HG02840 (cell line): ENCODE measurements around the gene ZNF799.
"Not testable (repeated sequence)": the region's sequence is repeated elsewhere in the genome, so short reads cannot be mapped to it uniquely, and the experiment has no call there.

Source experiments
- ATAC-seq: cut with Tn5 transposase; IDR thresholded peaks from one replicate; pipeline ENCODE4 v1.9.1; 2021; ENCODE audit warnings: mild to moderate bottlenecking, moderate library complexity, moderate number of reproducible peaks; ENCODE audit not compliant: unreplicated experiment, low FRiP score

The ZNF799 gene

DNA sequence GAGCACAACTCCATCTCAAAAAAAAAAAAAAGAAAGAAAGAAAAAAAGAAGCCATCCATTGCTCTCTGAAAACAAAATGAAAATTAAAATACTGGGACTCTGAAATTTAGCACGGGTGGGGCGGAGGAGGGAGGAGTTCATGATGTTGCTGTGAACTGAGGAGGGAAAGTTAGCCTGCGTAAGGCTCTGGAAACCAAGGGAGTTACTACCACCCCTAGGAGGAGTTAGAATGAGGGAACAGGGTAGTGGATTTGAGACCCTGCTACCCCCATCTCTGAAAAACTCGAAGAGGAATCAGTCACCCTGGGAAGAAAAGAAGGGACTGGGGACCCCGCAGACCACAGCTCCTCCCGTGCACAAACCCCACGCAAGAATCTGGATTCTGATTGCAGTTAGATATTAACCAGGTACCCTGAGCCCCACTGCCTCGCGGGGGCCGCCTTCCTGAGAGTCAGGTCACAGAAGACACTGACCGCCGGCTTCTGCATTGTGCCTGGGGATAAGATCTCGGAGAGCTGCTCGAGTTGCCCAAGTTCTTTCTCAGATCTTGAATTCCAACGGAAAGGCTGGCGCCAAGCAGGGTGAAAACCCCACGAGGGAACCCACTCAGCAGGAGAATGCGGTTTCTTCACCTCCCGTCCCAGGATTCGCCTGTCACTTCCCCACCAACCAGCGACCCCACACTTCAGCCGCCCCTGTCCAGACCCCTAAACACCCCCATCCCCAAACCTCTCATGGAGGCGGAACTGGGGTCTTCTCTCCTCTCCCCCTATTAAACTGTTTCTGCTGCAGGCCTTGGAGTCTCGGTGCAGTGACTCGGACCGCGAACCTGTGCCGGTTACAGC is 36.5 kb downstream of the ZNF799 start:
- no peak for ATAC-seq

DNA sequence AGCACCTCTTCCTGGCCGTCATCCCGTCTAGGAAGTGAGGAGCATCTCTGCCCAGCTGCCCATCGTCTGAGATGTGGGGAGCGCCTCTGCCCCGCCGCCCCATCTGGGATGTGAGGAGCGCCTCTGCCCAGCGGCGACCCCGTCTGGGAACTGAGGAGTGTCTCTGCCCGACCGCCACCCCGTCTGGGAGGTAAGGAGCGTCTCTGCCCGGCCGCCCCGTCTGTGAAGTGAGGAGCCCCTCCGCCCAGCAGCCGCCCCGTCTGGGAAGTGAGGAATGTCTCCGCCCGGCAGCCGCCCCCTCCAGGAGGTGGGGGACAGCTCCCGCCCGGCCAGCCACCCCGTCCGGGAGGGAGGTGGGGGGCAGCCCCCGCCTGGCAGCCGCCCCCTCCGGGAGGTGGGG is 38.8 kb downstream of the ZNF799 start:
- not testable (repeated sequence) for ATAC-seq

DNA sequence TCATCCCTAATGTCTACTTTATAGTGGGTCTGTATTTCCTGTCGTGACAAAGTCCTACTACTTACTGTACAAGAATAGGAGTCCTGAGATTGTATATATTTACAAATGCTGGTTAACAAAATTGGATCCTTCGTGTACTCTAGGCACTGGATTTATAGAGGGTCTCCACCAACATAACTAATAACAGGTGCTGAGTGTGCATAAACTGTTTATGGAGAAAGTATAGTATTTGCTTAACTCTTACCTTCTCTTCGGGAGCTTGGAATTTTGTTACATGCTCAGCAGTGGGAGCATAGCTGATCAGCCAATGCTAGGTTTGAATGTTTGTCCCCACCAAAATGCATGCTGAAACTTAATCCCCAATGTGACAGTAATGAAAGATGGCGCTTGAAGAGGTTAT is 47.7 kb downstream of the ZNF799 start:
- no peak for ATAC-seq

DNA sequence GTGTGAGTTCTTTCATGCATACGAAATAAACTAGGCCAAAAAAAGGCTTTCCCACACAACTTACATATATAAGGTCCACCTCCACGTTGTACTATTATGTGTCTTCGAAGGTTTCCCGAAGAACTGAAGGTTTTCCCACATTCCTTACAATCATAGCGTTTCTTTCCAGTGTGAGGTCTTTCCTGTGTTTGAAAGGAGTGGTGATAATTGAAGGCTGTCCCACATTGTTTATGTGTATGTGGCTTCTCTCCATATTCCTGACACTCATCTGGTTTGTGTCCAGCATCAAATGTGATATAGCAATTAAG is 50.2 kb downstream of the ZNF799 start:
- ATAC-seq = no peak

DNA sequence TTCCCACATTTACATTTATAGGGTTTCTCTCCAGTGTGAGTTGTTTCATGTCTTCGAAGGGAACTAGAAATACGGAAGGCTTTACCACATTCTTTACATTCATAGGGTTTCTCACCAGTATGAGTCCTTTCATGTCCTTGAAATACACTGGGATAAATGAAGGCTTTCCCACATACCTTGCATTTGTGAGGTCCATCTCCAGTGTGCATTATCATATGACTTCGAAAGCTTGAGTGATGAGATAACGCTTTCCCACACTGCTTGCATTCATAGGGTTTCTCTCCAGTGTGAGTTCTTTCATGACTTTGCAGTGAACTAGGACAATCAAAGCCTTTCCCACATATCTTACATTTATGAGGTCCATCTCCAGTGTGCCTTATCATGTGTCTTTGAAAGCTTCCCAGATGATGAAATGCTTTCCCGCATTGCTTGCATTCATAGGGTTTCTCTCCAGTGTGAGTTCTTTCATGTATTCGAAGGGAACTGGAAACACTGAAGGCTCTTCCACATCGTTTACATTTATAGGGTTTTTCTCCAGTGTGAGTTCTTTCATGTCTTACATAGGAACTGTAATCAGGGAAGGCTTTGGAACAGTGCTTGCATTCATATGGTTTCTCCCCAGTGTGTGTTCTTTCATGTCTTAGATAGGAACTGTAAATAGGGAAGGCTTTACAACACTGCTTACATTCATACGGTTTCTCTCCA is 50.7 kb downstream of the ZNF799 start:
- no peak for ATAC-seq

DNA sequence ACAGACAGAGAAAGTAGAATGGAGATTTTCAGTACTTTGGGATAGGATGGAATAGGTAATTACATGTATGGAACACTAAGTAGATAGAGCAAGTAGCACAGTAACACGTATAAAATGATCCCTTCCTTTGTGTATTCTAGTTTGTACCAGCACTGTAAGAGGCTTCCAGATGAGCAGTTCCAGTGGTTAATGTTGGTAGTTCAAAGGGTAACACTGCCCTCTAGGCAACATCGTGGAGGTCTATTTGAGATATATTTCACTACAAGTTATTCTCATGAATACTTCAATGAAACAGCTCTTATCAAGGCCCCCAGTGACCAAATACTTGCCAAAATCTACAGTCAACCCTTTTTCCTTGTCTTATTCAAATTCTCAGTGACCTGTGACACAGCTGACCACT is 54.2 kb downstream of the ZNF799 start:
- ATAC-seq = no peak

DNA sequence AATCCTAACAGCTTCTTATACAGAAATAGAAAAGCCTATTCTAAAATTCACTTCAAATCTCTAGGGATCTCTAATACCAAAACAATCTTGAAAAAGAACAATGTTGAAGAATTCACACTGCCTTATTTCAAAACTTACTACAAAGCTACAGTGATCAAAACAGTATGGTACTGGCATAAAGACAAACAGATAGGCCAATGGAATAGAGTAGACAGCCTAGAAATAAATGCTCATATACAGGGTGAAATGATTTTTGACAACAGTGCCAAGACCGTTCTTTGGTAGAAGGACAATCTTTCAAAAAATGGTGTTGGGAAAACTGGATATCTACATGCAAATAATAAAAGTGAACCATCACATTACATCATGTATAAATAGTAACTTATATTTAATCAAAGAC is 55.9 kb downstream of the ZNF799 start:
- no peak for ATAC-seq
